Stimulated activated CD8-positive, alpha-beta memory T cell treated with anti-CD3 and anti-CD28 coated beads, Interleukin-2, amount 100 ng/mL, for 1 hour (primary cell): Measurements from ENCODE around the gene HS3ST4.
"Not testable (repeated sequence)": the region's sequence is repeated elsewhere in the genome, so short reads cannot be mapped to it uniquely, and the experiment has no call there.

Experiments
- DNase-seq, 2 donors: peaks; one replicate each; pipeline ENCODE4 v3.0.0-alpha.2; 2020; ENCODE audit warnings: low read depth in 2 of 2

Gene HS3ST4

GRCh38 chr16:26098206-26098605 is 406.4 kb downstream of the HS3ST4 start:
- DNase-seq: not testable (repeated sequence)

DNA sequence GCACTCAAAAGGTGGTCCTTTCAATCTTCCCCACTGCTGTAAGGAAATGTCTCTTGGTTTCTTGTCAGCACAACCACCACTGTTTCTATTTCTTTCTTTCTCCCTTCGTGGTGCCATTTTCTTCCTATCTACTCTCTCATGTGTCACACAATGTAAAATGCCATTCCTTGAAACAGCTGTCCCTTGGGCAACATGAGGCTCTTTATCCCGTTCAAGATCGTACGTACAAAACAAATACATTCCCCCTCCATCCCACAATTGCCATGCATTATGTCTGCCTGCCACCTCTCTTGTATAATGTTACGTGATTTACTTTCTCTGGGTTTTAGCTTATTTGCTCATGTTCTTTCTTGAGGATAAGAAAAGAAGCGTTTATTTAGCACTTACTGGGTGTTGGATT is 410.6 kb downstream of the HS3ST4 start:
- DNase-seq: no peak

- no peak for DNase-seq
Observed at GRCh38 chr16:26108836-26109505, 417.2 kb downstream of the HS3ST4 start.

- DNase-seq: no peak
Observed at GRCh38 chr16:26111900-26112299, 420.1 kb downstream of the HS3ST4 start.

- DNase-seq: no peak
Observed at GRCh38 chr16:26118575-26118974, 426.8 kb downstream of the HS3ST4 start.

DNA sequence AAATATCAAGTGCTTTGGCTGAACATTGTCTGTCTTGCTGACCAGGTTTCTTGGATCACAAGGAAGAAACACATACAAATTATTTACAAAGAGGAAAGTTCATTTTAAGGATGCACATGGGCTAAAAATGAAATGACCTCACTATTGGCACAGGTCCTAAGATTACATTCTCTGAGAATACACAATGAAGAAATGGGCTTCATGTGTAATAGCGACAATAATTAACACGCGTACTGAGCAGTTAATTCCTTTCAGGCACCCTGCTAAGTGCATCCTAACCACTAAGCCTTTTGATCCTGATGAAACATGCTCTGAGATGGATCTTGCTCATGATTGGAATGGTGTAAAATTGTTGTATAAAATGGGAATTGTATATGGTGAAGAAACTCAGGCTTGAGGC is 429.0 kb downstream of the HS3ST4 start:
- DNase-seq: no peak

GRCh38 chr16:26128296-26128695 is 436.5 kb downstream of the HS3ST4 start:
- DNase-seq: no peak

DNA sequence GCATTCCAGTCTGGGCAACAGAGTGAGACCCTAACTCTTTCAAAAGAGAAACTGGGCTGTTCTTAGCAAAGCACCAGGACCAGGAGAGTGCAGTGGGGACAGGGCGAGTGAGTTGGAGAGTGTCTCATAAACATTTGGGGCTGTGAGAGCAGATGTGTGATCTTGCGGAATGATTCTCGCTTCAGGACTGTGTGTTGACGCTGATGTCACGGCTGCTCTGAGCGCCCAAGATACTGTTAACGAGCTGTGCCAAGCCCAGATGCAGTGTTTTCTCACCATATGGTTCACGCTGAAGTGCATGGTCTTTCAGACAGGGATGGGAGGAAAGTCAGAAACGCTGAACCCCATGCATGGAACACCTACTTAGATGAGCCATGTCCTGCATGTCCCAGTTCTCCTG is 438.2 kb downstream of the HS3ST4 start:
- no peak for DNase-seq

DNA sequence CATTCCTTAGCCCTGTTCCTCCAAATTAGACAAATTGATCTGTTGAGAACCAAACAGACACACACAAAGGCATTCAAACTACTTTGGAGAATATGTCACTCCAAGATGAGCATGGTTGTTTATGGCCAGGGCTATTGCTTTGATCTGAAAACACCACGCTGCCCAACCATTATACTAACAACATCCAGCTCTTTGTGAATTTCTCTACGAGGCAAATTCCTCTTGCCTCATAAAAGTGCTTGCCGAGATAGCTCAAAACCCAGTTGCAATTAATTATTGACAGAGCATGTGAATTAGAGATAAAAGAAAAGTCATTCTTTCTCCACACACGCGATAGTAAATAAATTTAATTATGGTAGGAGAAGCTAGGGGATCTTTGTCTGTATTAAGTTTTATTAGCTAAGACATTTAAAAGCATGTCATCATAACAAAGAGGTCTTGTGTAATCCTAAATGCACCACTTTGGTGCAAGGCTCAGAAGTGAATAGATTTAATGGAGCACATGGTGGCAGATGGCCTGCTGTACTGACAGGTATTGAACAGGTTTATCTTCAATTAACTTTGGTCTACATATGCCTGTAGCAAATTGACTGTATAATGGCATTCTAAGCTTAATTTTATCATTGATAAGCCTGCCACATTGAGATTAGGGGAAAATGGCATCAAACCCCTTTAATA is 441.8 kb downstream of the HS3ST4 start:
- no peak for DNase-seq

DNA sequence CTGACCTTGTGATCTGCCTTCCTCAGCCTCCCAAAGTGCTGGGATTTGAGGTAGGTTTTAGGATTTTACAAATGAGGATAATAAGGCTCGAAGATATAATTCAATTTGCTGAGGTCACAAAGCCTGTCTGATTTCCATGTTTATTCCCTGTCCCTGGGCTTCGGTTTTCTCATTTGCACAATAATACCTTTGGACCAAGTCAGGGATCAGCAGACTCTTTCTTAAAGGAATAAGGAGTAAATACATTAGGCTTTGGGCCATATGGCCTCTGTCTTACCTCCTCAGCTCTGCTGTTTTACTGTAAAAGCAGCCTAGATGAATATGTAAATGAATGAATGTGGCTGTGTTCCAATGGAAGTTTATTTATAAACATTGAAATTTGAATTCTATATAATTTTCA is 442.8 kb downstream of the HS3ST4 start:
- no peak for DNase-seq

DNA sequence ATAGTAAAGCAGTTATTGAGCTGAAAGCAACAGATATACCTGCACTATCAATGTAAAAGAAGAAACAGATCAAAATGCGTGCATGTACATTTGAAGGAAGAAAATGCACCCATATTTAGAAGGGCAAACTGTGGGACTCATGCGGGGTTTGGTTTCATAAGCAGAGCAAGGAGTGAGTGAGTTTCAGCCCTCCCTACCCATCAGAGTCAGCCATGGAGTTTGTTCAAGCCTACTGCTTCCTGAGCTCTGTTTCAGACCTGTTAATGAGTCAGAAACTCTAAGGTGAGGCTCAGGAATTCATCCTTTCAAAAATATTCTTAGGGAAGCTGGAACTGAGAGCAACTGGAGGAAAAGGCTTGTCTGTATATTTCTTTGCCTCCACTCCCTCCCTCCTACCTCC is 446.2 kb downstream of the HS3ST4 start:
- DNase-seq: no peak

DNA sequence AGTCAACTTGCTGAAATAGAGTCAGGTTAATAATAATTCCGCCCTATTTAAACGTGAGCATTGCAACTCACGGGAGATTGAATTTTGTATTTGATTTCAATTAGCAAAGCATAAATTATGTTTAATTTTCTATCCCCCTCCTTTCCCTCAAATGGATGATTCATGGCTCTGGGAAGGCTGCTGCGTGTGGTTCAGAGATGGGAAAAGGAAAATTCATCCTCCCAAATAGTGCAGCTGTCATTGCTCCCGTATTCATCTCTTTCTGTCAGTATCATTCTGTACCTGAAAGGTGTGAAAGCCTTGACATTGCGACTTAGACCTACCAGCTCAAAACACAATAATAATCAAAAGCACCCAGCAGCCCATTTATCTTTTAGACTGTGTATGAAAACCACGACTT is 447.3 kb downstream of the HS3ST4 start:
- DNase-seq: no peak

GRCh38 chr16:26139884-26140283 is 448.1 kb downstream of the HS3ST4 start:
- no peak for DNase-seq

- no peak for DNase-seq
Observed at GRCh38 chr16:26149364-26150190, 457.8 kb downstream of the HS3ST4 start.

- DNase-seq: no peak
Observed at GRCh38 chr16:26155221-26155620, 463.5 kb downstream of the HS3ST4 start.

GRCh38 chr16:26157319-26157718 is 465.6 kb downstream of the HS3ST4 start:
- DNase-seq: no peak

DNA sequence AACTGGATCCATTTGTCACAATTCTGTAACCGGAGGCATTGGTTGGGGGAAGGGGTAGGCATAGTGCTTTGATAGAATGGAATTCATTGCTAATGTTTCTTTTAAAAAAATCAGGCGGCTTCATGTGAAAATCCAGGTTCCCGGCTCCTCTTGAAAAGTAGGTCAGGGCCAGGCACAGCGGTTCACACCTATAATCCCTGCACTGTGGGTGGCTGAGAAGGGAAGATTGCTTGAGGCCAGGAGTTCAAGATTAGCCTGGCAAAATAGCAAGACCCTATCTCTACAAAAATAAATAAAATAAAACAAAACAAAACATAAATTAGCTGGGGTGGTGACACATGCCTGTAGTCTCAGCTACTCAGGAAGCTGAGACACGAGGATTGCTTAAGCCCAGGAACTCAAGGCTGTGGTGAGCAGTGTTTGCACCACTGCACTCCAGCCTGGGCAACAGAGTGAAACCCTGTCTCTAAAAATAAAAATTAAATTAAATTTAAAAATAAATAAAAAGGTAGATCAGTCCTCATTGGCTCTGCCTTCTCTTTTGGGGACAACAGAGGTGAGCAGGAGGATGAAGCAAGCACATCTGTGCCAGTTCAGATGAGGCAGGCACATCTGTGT is 466.5 kb downstream of the HS3ST4 start:
- DNase-seq: no peak

DNA sequence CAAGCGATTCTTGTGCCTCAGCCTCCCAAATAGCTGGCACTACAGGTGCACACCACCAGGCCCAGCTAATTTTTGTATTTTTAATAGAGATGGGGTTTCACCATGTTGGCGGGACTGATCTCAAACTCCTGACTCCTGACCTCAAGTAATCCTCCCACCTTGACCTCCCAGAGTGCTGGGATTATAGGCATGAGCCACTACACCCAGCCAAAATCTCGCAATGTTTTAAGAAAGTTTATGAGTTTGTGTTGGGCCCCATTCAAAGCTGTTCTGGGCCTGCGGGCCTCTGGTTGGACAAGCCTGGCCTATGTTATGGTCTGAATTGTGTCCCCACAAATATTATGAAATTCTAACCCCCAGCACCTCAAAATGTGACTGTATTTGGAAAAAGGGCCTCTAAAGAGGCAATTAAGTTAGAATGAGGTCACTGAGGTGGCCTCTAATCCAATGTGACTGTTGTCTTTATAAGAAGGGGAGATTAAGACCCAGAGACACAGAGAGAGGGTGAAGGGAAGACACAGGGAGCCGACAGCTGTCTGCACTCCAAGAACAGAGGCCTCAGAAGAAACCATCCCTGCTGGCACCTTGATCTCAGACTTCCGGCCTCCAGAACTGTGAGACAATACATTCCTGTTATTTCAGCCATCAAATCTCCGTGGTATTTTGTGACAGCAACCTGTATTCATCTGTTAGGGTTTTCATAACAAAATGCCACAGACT is 469.9 kb downstream of the HS3ST4 start:
- DNase-seq: no peak

GRCh38 chr16:26169473-26169872 is 477.7 kb downstream of the HS3ST4 start:
- no peak for DNase-seq

GRCh38 chr16:26175944-26176343 is 484.2 kb downstream of the HS3ST4 start:
- DNase-seq: no peak

- DNase-seq: no peak
Observed at GRCh38 chr16:26177438-26177837, 485.7 kb downstream of the HS3ST4 start.

DNA sequence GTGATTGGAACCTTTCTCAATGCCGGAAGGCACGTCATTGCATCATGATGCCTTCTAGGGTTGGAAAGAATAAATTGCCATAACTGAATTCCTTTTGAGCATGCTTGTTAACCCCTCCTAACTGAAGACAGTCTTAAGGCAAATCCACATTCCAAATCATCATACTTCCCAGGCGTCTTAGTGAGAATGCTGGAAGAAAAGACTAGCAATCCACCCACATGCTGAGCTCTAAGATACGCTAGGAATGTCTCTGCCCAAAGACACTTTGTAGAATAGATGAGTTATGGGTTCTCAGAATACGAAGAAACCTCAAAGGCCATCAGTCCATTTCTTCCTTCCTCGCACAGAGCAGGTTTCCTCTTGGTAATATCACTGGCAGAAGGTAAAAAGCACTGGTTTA is 486.5 kb downstream of the HS3ST4 start:
- no peak for DNase-seq
